Suprapubic skin (tissue), 4 donors: ENCODE results near the gene TNFRSF19.

Experiments used
- EP300 ChIP-seq: sonication (generic); formaldehyde crosslinking; IDR thresholded peaks from one replicate; pipeline ENCODE4 v1.6.1; 2017; ENCODE audit warnings: antibody characterized with exemption
- POLR2A ChIP-seq, 2 donors: fragments of 450-650 bp; IDR thresholded peaks; one replicate each; pipeline ENCODE4 v1.6.1; 2017; ENCODE audit warnings: antibody characterized with exemption in 2 of 2, mild to moderate bottlenecking in 2 of 2, moderate library complexity in 2 of 2
- POLR2AphosphoS5 ChIP-seq, 3 donors: sonication (generic); formaldehyde crosslinking; IDR thresholded peaks; one replicate each; pipeline ENCODE4 v1.6.1; 2017; ENCODE audit warnings: antibody characterized with exemption in 3 of 3
- TF ChIP-seq, protein P1 (sequence below), 2 donors: fragments of 200-600 bp in 1 of 2; fragments of 450-650 bp in 1 of 2; sonication (generic) in 1 of 2; IDR thresholded peaks; one replicate each; pipeline ENCODE4 v1.5.1; 2016 to 2019; ENCODE audit warnings: antibody characterized with exemption in 2 of 2, mild to moderate bottlenecking in 1 of 2, moderate library complexity in 1 of 2

GRCh38 chr13:23715762-23716235 is 145.6 kb downstream of the TNFRSF19 start:
- TF ChIP-seq, protein P1, sequence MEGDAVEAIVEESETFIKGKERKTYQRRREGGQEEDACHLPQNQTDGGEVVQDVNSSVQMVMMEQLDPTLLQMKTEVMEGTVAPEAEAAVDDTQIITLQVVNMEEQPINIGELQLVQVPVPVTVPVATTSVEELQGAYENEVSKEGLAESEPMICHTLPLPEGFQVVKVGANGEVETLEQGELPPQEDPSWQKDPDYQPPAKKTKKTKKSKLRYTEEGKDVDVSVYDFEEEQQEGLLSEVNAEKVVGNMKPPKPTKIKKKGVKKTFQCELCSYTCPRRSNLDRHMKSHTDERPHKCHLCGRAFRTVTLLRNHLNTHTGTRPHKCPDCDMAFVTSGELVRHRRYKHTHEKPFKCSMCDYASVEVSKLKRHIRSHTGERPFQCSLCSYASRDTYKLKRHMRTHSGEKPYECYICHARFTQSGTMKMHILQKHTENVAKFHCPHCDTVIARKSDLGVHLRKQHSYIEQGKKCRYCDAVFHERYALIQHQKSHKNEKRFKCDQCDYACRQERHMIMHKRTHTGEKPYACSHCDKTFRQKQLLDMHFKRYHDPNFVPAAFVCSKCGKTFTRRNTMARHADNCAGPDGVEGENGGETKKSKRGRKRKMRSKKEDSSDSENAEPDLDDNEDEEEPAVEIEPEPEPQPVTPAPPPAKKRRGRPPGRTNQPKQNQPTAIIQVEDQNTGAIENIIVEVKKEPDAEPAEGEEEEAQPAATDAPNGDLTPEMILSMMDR (IDR thresholded peaks at IDR 0.05): no peak
- TF ChIP-seq POLR2A (IDR thresholded peaks at IDR 0.05) (no peak), EP300 (no peak), POLR2AphosphoS5 (IDR thresholded peaks at IDR 0.05) (no peak)
